Gastroesophageal sphincter (tissue), 3 donors: ENCODE results near the gene LETM1.

ENCODE experiments used
- EP300 ChIP-seq: sonication (generic); formaldehyde crosslinking; IDR thresholded peaks from one replicate; pipeline ENCODE4 v1.6.1; 2017; ENCODE audit warnings: antibody characterized with exemption, mild to moderate bottlenecking
- POLR2A ChIP-seq, 2 donors: fragments of 450-650 bp; IDR thresholded peaks; one replicate each; pipeline ENCODE4 v1.6.1; 2017; ENCODE audit warnings: antibody characterized with exemption in 2 of 2, mild to moderate bottlenecking in 2 of 2, moderate library complexity in 1 of 2
- TF ChIP-seq, protein P1 (sequence below), 4 experiments: fragments of 200-600 bp in 2 of 4; fragments of 450-650 bp in 2 of 4; sonication (generic) in 1 of 4; IDR thresholded peaks; one replicate each; pipeline ENCODE4 v1.5.1; 2017 to 2019; ENCODE audit warnings: antibody characterized with exemption in 4 of 4, mild to moderate bottlenecking in 2 of 4, moderate library complexity in 2 of 4

DNA sequence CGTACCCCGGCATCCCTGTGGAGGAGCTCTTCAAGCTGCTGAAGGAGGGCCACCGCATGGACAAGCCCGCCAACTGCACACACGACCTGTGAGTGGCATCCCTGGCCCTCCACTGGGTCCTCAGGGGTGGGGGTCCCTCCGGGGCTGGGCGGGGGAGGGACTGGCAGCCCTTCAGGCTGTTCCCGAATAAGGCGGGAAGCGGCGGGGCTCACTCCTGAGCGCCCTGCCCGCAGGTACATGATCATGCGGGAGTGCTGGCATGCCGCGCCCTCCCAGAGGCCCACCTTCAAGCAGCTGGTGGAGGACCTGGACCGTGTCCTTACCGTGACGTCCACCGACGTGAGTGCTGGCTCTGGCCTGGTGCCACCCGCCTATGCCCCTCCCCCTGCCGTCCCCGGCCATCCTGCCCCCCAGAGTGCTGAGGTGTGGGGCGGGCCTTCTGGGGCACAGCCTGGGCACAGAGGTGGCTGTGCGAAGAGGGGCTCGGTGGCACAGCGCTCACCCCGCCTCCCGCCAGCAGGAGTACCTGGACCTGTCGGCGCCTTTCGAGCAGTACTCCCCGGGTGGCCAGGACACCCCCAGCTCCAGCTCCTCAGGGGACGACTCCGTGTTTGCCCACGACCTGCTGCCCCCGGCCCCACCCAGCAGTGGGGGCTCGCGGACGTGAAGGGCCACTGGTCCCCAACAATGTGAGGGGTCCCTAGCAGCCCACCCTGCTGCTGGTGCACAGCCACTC is 49.2 kb downstream of the LETM1 start:
- TF ChIP-seq, protein P1, sequence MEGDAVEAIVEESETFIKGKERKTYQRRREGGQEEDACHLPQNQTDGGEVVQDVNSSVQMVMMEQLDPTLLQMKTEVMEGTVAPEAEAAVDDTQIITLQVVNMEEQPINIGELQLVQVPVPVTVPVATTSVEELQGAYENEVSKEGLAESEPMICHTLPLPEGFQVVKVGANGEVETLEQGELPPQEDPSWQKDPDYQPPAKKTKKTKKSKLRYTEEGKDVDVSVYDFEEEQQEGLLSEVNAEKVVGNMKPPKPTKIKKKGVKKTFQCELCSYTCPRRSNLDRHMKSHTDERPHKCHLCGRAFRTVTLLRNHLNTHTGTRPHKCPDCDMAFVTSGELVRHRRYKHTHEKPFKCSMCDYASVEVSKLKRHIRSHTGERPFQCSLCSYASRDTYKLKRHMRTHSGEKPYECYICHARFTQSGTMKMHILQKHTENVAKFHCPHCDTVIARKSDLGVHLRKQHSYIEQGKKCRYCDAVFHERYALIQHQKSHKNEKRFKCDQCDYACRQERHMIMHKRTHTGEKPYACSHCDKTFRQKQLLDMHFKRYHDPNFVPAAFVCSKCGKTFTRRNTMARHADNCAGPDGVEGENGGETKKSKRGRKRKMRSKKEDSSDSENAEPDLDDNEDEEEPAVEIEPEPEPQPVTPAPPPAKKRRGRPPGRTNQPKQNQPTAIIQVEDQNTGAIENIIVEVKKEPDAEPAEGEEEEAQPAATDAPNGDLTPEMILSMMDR (IDR thresholded peaks at IDR 0.05), result no peak
- TF ChIP-seq POLR2A (IDR thresholded peaks at IDR 0.05), result no peak
- TF ChIP-seq EP300, result no peak
